IMR-90 (cell line): ENCODE data around the gene TFB1M. TPM values are rescaled to one million over a fixed set of nuclear protein-coding genes. Genes with fewer than 3 reads are reported as not detected.
A peak's percentile ranks its signal among the peaks of the same experiment; 100 is the strongest.

Source experiments
- ATAC-seq: fragments of 200-7000 bp; cut with Tn5 transposase; 2 replicates; pipeline ENCODE4 v1.9.1; 2020; ENCODE audit warnings: low read depth, mild to moderate bottlenecking, moderate library complexity
- BruUV-seq: library from RNA; stranded (reverse); fragments of 400-500 nt; replicated peaks from 2 replicates; lab custom pipeline; 2021; lab: Mats Ljungman, UMichigan
- CTCF ChIA-PET: fragments of 300-600 bp; formaldehyde crosslinking; extraction: SDS; loops from one replicate; lab custom pipeline; 2021; ENCODE audit warnings: antibody characterized with exemption; lab: Yijun Ruan, JAX
- POLR2A ChIA-PET: fragments of 300-600 bp; sonication (Branson Sonifier 250); formaldehyde crosslinking; loops from one replicate; lab custom pipeline; 2022; ENCODE audit warnings: antibody characterized with exemption; ENCODE audit not compliant: unreplicated experiment; lab: Charles Lee
- DNase-seq: peaks from one replicate; pipeline ENCODE4 v3.0.0; 2013
- H2AFZ ChIP-seq: replicated peaks from 2 replicates; pipeline ENCODE3; 2013; ENCODE audit warnings: low read length, mild to moderate bottlenecking; ENCODE audit not compliant: poor library complexity
- H2AK5ac ChIP-seq: 2 replicates; pipeline ENCODE4 v1.6.1; 2013; ENCODE audit warnings: low read depth, low read length, inconsistent platforms
- H2AK9ac ChIP-seq: replicated peaks from 2 replicates; pipeline ENCODE3; 2013; ENCODE audit warnings: mild to moderate bottlenecking, low read depth, low read length, moderate library complexity; ENCODE audit not compliant: poor library complexity
- H2BK120ac ChIP-seq: 2 replicates; pipeline ENCODE4 v1.6.1; 2013; ENCODE audit warnings: low read depth, low read length, inconsistent platforms
- H2BK15ac ChIP-seq: 3 replicates; pipeline ENCODE4 v1.6.1; 2013; ENCODE audit warnings: low read depth, low read length, inconsistent platforms
- H2BK20ac ChIP-seq: 2 replicates; pipeline ENCODE4 v1.6.1; 2013; ENCODE audit warnings: low read depth, mild to moderate bottlenecking, inconsistent platforms, low read length, moderate library complexity
- H2BK5ac ChIP-seq: 2 replicates; pipeline ENCODE4 v1.6.1; 2013; ENCODE audit warnings: mild to moderate bottlenecking, low read depth, low read length, inconsistent platforms; ENCODE audit not compliant: poor library complexity, severe bottlenecking
- H3K14ac ChIP-seq: replicated peaks from 2 replicates; pipeline ENCODE4 v1.6.1; 2013; ENCODE audit warnings: low read depth, low read length, inconsistent platforms
- H3K18ac ChIP-seq: 2 replicates; pipeline ENCODE4 v1.6.1; 2013; ENCODE audit warnings: low read depth, low read length, control low read depth
- H3K23ac ChIP-seq: 2 replicates; pipeline ENCODE4 v1.6.1; 2013; ENCODE audit warnings: low read depth, low read length, inconsistent platforms
- H3K27ac ChIP-seq: 2 replicates; pipeline ENCODE4 v1.5.1; 2013; ENCODE audit warnings: mild to moderate bottlenecking, control low read depth, low read length; ENCODE audit not compliant: insufficient read depth
- H3K27me3 ChIP-seq: 2 replicates; pipeline ENCODE4 v1.6.1; 2013; ENCODE audit warnings: low read length; ENCODE audit not compliant: control insufficient read depth, insufficient read depth
- H3K36me3 ChIP-seq: 2 replicates; pipeline ENCODE4 v1.6.1; 2013; ENCODE audit warnings: low read length, mixed read lengths; ENCODE audit not compliant: control insufficient read depth, insufficient read depth
- H3K4ac ChIP-seq: 2 replicates; pipeline ENCODE4 v1.6.1; 2013; ENCODE audit warnings: low read depth, low read length, inconsistent platforms
- H3K4me1 ChIP-seq: 2 replicates; pipeline ENCODE4 v1.6.1; 2013; ENCODE audit warnings: low read length, mixed read lengths; ENCODE audit not compliant: control insufficient read depth, insufficient read depth
- H3K4me2 ChIP-seq: 2 replicates; pipeline ENCODE4 v1.6.1; 2013; ENCODE audit warnings: low read depth, mild to moderate bottlenecking, control low read depth, low read length, moderate library complexity
- H3K4me3 ChIP-seq: 2 replicates; pipeline ENCODE4 v1.5.1; 2013; ENCODE audit warnings: low read depth, mild to moderate bottlenecking, control low read depth, low read length, moderate library complexity; ENCODE audit not compliant: insufficient read depth
- H3K56ac ChIP-seq: 2 replicates; pipeline ENCODE4 v1.6.1; 2013; ENCODE audit warnings: low read length, inconsistent platforms; ENCODE audit not compliant: insufficient read depth; ENCODE audit errors: extremely low read depth
- H3K79me1 ChIP-seq, 2 experiments: 2 replicates each; pipeline ENCODE4 v1.6.1; 2013; ENCODE audit warnings: low read length in 2 of 2, inconsistent platforms in 1 of 2, low read depth in 1 of 2
- H3K9ac ChIP-seq: 2 replicates; pipeline ENCODE4 v1.6.1; 2013; ENCODE audit warnings: low read depth, low read length, control low read depth
- H3K9me1 ChIP-seq: 2 replicates; pipeline ENCODE4 v1.6.1; 2013; ENCODE audit warnings: low read length, inconsistent platforms; ENCODE audit not compliant: insufficient read depth
- H3K9me3 ChIP-seq: 2 replicates; pipeline ENCODE4 v1.6.1; 2013; ENCODE audit warnings: low read length; ENCODE audit not compliant: control insufficient read depth, insufficient read depth
- H4K20me1 ChIP-seq: 2 replicates; pipeline ENCODE4 v1.6.1; 2013; ENCODE audit warnings: low read length, inconsistent platforms; ENCODE audit not compliant: insufficient read depth
- H4K5ac ChIP-seq: 2 replicates; pipeline ENCODE4 v1.6.1; 2013; ENCODE audit warnings: mild to moderate bottlenecking, low read depth, low read length, control low read depth
- H4K8ac ChIP-seq, 2 experiments: 2 replicates each; pipeline ENCODE4 v1.6.1; 2013; ENCODE audit warnings: low read depth in 2 of 2, low read length in 2 of 2, control low read depth in 1 of 2, inconsistent platforms in 1 of 2
- H4K91ac ChIP-seq: 2 replicates; pipeline ENCODE4 v1.6.1; 2013; ENCODE audit warnings: low read depth, low read length, inconsistent platforms; ENCODE audit not compliant: insufficient read depth
- BHLHE40 ChIP-seq: fragments of 150-350 bp; IDR thresholded peaks from 2 replicates; pipeline ENCODE4 v1.6.1; 2016; ENCODE audit warnings: mild to moderate bottlenecking, low read depth, low read length
- CEBPB ChIP-seq: IDR thresholded peaks from 2 replicates; pipeline ENCODE4 v1.6.1; 2012; ENCODE audit warnings: low read depth, low read length, improper control_type of control experiment
- CHD1 ChIP-seq: IDR thresholded peaks from 2 replicates; pipeline ENCODE4 v1.6.1; 2012; ENCODE audit warnings: low read depth, low read length, improper control_type of control experiment
- MAZ ChIP-seq: IDR thresholded peaks from 2 replicates; pipeline ENCODE4 v1.6.1; 2012; ENCODE audit warnings: low read depth, mild to moderate bottlenecking, low read length, improper control_type of control experiment, moderate library complexity, borderline replicate concordance
- POLR2A ChIP-seq: IDR thresholded peaks from 2 replicates; pipeline ENCODE4 v1.6.1; 2012; ENCODE audit warnings: mild to moderate bottlenecking, low read depth, low read length
- RCOR1 ChIP-seq: IDR thresholded peaks from 2 replicates; pipeline ENCODE4 v1.6.1; 2012; ENCODE audit warnings: mild to moderate bottlenecking, low read length, improper control_type of control experiment; ENCODE audit not compliant: insufficient replicate concordance
- WGBS, 2 experiments: methylation state at CpG; one replicate each; pipeline versions ENCODE4 v1.1.5 to v1.1.7; 2013; ENCODE audit warnings: missing lambda C conversion rate in 2 of 2; ENCODE audit not compliant: insufficient read length in 1 of 2; ENCODE audit errors: extremely low coverage in 2 of 2; 5-methylcytosine and 5-hydroxymethylcytosine counted together
- dilution Hi-C: fragments of 300-500 bp; cut with HindIII; formaldehyde crosslinking; loops from one replicate; pipeline ENCODE4 v1.14.3; 2018; ENCODE audit warnings: low sequenced_read_pairs; ENCODE audit not compliant: unreplicated experiment
- in situ Hi-C: fragments of 300-500 bp; cut with MboI; formaldehyde crosslinking; loops from 3 replicates; pipeline ENCODE4 v1.14.3; 2019; ENCODE audit warnings: low sequenced_read_pairs, inconsistent platforms, mixed read lengths
- intact Hi-C: fragments of 100-400 bp; cut with micrococcal nuclease; formaldehyde crosslinking; loops from 2 replicates; pipeline ENCODE4 v1.10.0; 2022
- polyA plus RNA-seq, 3 experiments: library from polyadenylated mRNA; depleted of rRNA; stranded (reverse); fragments of >200 nt; gene quantifications; 2 replicates each; pipeline ENCODE4 v1.2.3, GENCODE V29; 2012; ENCODE audit warnings: low replicate concordance in 1 of 3
- total RNA-seq: library from RNA; depleted of rRNA; stranded (reverse); fragments of >200 nt; gene quantifications from 2 replicates; pipeline ENCODE4 v1.2.3, GENCODE V29; 2012
- TF ChIP-seq, protein P1 (sequence below): fragments of 150-350 bp; IDR thresholded peaks from 2 replicates; pipeline ENCODE4 v1.6.1; 2017; ENCODE audit warnings: mild to moderate bottlenecking, antibody characterized with exemption, low read length, low read depth

The TFB1M gene
- total and polyA plus RNA-seq, 2 of the 4 experiments (the other 2 are of a cell fraction): 18.1 to 22.4 TPM

DNA sequence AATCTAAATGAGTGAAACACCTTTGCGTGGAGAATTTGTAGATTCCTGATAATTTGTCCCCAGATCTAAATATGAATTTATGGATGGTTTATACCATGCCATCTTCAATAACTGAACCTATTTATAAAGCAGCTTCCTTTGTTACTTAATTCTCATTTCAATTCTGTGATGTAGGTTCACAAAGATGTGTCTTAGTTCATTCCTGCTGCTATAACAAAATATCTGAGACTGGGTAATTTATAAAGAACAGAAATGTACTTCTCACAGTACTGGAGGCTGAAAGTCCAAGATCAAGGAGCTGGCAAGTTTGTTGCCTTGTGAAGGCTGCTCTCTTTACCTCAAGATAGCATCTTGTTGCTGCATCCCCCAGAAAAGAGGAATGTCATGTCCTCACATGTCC is 2.1 kb upstream of the TFB1M start:
- Histone ChIP-seq H3K9ac (no peak overlapping the region), H2AFZ (no peak overlapping the region), H2BK15ac (no peak overlapping the region), H4K91ac (peak overlapping the region; percentile 11; the same call in 1 of the 2 replicates), H2AK5ac (no peak overlapping the region; the same call in 1 of the 2 replicates), H4K5ac (no peak overlapping the region), H3K4me3 (no peak overlapping the region), H4K8ac (0 out of 4 replicates have a peak overlapping the region, but pooled peaks of 1 of the 2 experiments have one; percentile 37), H4K20me1 (no peaks in the 10 kb centered on the region), H2BK20ac (no peak overlapping the region; the same call in 1 of the 2 replicates), H3K23ac (no peak overlapping the region), H3K14ac (no peak overlapping the region), H3K56ac (no peak overlapping the region), H3K27ac (no peak overlapping the region), H2BK5ac (no peak overlapping the region), H3K9me3 (no peaks in the 10 kb centered on the region), H3K36me3 (no peaks in the 10 kb centered on the region), H3K27me3 (no peaks in the 10 kb centered on the region), H3K4ac (no peak overlapping the region), H2AK9ac (no peak overlapping the region), H3K4me1 (no peaks in the 10 kb centered on the region), H3K18ac (no peak overlapping the region), H2BK120ac (peak overlapping the region; percentile 26; the same call in 1 of the 2 replicates), H3K4me2 (no peak overlapping the region), H3K79me1 (peaks cover 10 to 15% of the 10 kb centered on the region in 2 experiments; a peak in 3 of 4 replicates), H3K9me1 (no peaks in the 10 kb centered on the region)
- DNase-seq (no peak), ATAC-seq (no peak)
- CTCF ChIA-PET: interaction anchor here (0.5 to 1.0 kb wide), 5 partner anchors 11 to 1599 kb away, joined by 3 to 5 read pairs (median 3); no protein-coding TSS in a partner anchor
- no TSS peak for BruUV-seq
- in situ Hi-C loops: no loop called here
- dilution Hi-C loops: no loop called here
- TF ChIP-seq BHLHE40 (no peak), POLR2A (no peak), CEBPB (no peak), CHD1 (no peak), MAZ (no peak), RCOR1 (no peak)
- TF ChIP-seq, protein P1, sequence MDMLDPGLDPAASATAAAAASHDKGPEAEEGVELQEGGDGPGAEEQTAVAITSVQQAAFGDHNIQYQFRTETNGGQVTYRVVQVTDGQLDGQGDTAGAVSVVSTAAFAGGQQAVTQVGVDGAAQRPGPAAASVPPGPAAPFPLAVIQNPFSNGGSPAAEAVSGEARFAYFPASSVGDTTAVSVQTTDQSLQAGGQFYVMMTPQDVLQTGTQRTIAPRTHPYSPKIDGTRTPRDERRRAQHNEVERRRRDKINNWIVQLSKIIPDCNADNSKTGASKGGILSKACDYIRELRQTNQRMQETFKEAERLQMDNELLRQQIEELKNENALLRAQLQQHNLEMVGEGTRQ: no peak
- POLR2A ChIA-PET: no interaction called here
- intact Hi-C loops: loop anchor here (5.0 kb wide), 1 partner anchor 639 kb away; no protein-coding TSS in a partner anchor
- WGBS, 2 experiments: no CpG with 5 or more reads among the region's 1 CpG
